GM12872 (cell line): ENCODE measurements around the gene CPEB3.

Experiments used
- TF ChIP-seq, protein P1 (sequence below): IDR thresholded peaks from 3 replicates; pipeline ENCODE4 v1.5.1; 2011; ENCODE audit warnings: low read depth, mild to moderate bottlenecking, low read length, moderate library complexity; ENCODE audit not compliant: insufficient read depth

Gene CPEB3

GRCh38 chr10:92305133-92306072 is 14.5 kb upstream of the CPEB3 start:
- TF ChIP-seq, protein P1, sequence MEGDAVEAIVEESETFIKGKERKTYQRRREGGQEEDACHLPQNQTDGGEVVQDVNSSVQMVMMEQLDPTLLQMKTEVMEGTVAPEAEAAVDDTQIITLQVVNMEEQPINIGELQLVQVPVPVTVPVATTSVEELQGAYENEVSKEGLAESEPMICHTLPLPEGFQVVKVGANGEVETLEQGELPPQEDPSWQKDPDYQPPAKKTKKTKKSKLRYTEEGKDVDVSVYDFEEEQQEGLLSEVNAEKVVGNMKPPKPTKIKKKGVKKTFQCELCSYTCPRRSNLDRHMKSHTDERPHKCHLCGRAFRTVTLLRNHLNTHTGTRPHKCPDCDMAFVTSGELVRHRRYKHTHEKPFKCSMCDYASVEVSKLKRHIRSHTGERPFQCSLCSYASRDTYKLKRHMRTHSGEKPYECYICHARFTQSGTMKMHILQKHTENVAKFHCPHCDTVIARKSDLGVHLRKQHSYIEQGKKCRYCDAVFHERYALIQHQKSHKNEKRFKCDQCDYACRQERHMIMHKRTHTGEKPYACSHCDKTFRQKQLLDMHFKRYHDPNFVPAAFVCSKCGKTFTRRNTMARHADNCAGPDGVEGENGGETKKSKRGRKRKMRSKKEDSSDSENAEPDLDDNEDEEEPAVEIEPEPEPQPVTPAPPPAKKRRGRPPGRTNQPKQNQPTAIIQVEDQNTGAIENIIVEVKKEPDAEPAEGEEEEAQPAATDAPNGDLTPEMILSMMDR, result no peak

DNA sequence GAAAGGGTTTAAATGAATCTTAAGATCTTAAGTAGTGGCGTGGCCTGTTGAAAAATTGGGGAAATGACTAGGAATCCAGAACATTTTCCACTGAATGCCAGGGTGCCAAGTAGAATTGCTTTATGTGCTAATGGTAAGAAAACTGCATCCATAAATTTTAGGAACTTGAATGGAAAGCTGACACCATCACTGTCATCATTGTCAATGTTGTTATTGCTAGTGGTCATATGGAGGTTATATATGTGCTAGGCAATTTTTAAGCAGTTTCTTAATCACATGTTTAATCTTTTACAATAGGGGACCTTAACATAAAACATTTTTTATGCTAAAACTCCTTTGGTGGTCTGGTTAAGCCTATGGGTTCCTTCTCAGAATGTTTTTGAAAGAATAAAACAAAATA is 13.2 kb upstream of the CPEB3 start:
- TF ChIP-seq, protein P1, result no peak

- TF ChIP-seq, protein P1, result no peak
These were observed 12.2 kb upstream of the CPEB3 start for GRCh38 chr10:92303096-92303495.

DNA sequence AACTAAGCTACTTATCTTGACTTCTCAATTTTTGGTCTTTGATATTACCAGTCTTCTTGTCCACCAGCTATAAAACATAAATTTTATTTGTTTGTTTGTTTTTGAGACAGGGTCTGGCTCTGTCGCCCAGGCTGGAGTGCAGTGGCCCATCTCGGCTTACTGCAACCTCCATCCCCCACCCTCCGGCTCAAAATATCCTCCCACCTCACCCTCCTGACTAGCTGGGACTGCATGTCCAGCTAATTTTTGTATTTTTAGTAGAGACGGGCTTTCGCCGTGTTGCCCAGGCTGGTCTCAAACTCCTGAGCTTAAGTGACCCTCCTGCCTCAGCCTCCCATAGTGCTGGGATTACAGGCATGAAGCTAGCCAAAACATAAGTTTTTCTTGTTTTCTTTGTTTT is 7.6 kb upstream of the CPEB3 start:
- TF ChIP-seq, protein P1, result no peak

DNA sequence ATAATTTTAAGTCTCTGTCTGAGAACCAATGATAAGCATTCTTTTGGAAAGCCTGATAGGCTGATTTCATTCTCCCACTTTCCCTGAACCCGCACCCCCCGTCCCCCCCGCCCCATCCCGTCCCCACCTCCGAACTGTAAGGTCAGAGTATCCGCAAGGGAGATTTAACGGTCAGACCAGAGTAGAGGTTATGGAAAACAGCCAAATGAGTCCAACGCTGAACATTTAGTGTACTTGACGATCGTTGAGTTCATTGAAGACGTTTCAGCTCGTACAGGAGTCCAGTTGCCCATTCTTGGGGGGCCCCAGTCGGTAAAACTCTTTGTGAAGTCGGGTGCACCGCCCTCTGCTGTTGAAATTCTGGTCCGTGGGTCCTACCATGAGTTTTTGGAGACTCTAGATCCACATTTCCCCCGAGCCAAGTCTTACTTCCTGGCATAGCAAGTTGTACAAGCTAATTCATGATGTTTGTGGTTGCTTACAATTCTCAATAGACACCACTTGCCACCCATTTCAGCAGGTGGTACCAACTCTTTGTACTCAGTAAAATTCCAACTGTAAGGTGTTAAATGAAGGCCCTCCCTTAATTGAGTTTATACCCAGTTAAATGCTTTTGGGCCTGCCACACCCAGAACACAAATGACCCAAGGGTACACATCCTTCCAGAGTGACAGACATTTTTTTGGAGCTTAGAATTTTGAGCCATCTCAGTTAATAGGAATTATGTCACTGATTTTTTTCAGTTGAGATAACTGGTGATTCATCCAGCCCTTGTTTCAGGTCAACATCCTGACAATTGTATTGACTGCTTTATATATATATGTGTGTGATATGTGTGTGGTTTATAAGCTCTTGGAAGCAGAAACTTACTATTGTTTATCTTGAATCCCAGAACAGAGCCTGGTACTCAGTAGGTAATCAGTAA is 1.3 kb upstream of the CPEB3 start:
- TF ChIP-seq, protein P1, result peak; percentile 67

- TF ChIP-seq, protein P1, result no peak
These were observed 663 bp upstream of the CPEB3 start for GRCh38 chr10:92291616-92291865.

GRCh38 chr10:92290076-92290836 is 622 bp downstream of the CPEB3 start:
- TF ChIP-seq, protein P1, result no peak
